ES-I3 (cell line): ENCODE data around the gene MFRP.

Experiments used
- H3K36me3 ChIP-seq: 2 replicates; pipeline ENCODE4 v1.6.1; 2013; ENCODE audit warnings: mild to moderate bottlenecking, low read length, control low read depth, moderate library complexity; ENCODE audit not compliant: insufficient read depth
- H3K4me1 ChIP-seq: 2 replicates; pipeline ENCODE4 v1.6.1; 2013; ENCODE audit warnings: mild to moderate bottlenecking, control low read depth, low read length; ENCODE audit not compliant: insufficient read depth
- H3K9ac ChIP-seq: 2 replicates; pipeline ENCODE4 v1.6.1; 2013; ENCODE audit warnings: low read depth, mild to moderate bottlenecking, low read length, moderate library complexity
- H3K9me3 ChIP-seq: 2 replicates; pipeline ENCODE4 v1.6.1; 2013; ENCODE audit warnings: mild to moderate bottlenecking, low read length, moderate library complexity; ENCODE audit not compliant: control insufficient read depth, insufficient read depth

MFRP gene

GRCh38 chr11:119315131-119316015 is 31.1 kb downstream of the MFRP start:
- Histone ChIP-seq H3K9me3 (no peaks in the 10 kb centered on the region), H3K9ac (peak overlapping the region; percentile 77), H3K4me1 (peaks cover 20% of the 10 kb centered on the region), H3K36me3 (peaks cover 19% of the 10 kb centered on the region)

GRCh38 chr11:119314726-119315125 is 31.8 kb downstream of the MFRP start:
- peaks cover 21% of the 10 kb centered on the region for H3K36me3 ChIP-seq
- H3K4me1 ChIP-seq, result peaks cover 20% of the 10 kb centered on the region
- H3K9ac ChIP-seq, result 0 out of 2 replicates have a peak overlapping the region, but pooled peaks have one; percentile 77
- H3K9me3 ChIP-seq, result no peaks in the 10 kb centered on the region

- Histone ChIP-seq H3K36me3 (peaks cover 23% of the 10 kb centered on the region), H3K9ac (no peak overlapping the region), H3K4me1 (peaks cover 12% of the 10 kb centered on the region), H3K9me3 (no peaks in the 10 kb centered on the region)
Observed at GRCh38 chr11:119310682-119311052, 35.8 kb downstream of the MFRP start.

GRCh38 chr11:119309953-119310681 is 36.4 kb downstream of the MFRP start:
- Histone ChIP-seq H3K9ac (no peak overlapping the region), H3K9me3 (no peaks in the 10 kb centered on the region), H3K36me3 (peaks cover 23% of the 10 kb centered on the region), H3K4me1 (peaks cover 12% of the 10 kb centered on the region)

- Histone ChIP-seq H3K4me1 (peaks cover 7% of the 10 kb centered on the region), H3K9me3 (no peaks in the 10 kb centered on the region), H3K9ac (no peak overlapping the region), H3K36me3 (peaks cover 23% of the 10 kb centered on the region)
Observed at GRCh38 chr11:119309411-119309810, 37.1 kb downstream of the MFRP start.

- Histone ChIP-seq H3K9ac (no peak overlapping the region), H3K9me3 (no peaks in the 10 kb centered on the region), H3K36me3 (peaks cover 24% of the 10 kb centered on the region), H3K4me1 (peaks cover 7% of the 10 kb centered on the region)
Observed at GRCh38 chr11:119307974-119308373, 38.5 kb downstream of the MFRP start.

- peaks cover 7% of the 10 kb centered on the region for H3K4me1 ChIP-seq
- peaks cover 21% of the 10 kb centered on the region for H3K36me3 ChIP-seq
- H3K9me3 ChIP-seq, result no peaks in the 10 kb centered on the region
- H3K9ac ChIP-seq, result no peak overlapping the region
Observed at GRCh38 chr11:119307219-119307618, 39.3 kb downstream of the MFRP start.

- H3K36me3 ChIP-seq, result peaks cover 20% of the 10 kb centered on the region
- no peaks in the 10 kb centered on the region for H3K9me3 ChIP-seq
- H3K9ac ChIP-seq, result no peak overlapping the region
- H3K4me1 ChIP-seq, result peaks cover 7% of the 10 kb centered on the region
Observed at GRCh38 chr11:119306373-119306890, 40.1 kb downstream of the MFRP start.

GRCh38 chr11:119305556-119306372 is 40.7 kb downstream of the MFRP start:
- H3K36me3 ChIP-seq, result peaks cover 27% of the 10 kb centered on the region
- no peak overlapping the region for H3K9ac ChIP-seq
- H3K4me1 ChIP-seq, result peaks cover 7% of the 10 kb centered on the region
- no peaks in the 10 kb centered on the region for H3K9me3 ChIP-seq

- Histone ChIP-seq H3K36me3 (peaks cover 34% of the 10 kb centered on the region), H3K4me1 (peaks cover 7% of the 10 kb centered on the region), H3K9me3 (no peaks in the 10 kb centered on the region), H3K9ac (no peak overlapping the region)
Observed at GRCh38 chr11:119303227-119303718, 43.2 kb downstream of the MFRP start.

- H3K4me1 ChIP-seq, result no peaks in the 10 kb centered on the region
- H3K9me3 ChIP-seq, result no peaks in the 10 kb centered on the region
- peaks cover 44% of the 10 kb centered on the region for H3K36me3 ChIP-seq
- no peak overlapping the region for H3K9ac ChIP-seq
Observed at GRCh38 chr11:119300198-119300964, 46.1 kb downstream of the MFRP start.

GRCh38 chr11:119299416-119299815 is 47.1 kb downstream of the MFRP start:
- Histone ChIP-seq H3K36me3 (peaks cover 44% of the 10 kb centered on the region), H3K4me1 (no peaks in the 10 kb centered on the region), H3K9me3 (no peaks in the 10 kb centered on the region), H3K9ac (no peak overlapping the region)

GRCh38 chr11:119298726-119299125 is 47.8 kb downstream of the MFRP start:
- Histone ChIP-seq H3K9ac (no peak overlapping the region), H3K36me3 (peaks cover 39% of the 10 kb centered on the region), H3K9me3 (no peaks in the 10 kb centered on the region), H3K4me1 (no peaks in the 10 kb centered on the region)
